H1 (cell line): Measurements from ENCODE around the gene PCNX3.

ENCODE experiments used
- CTCF ChIP-seq, 3 experiments: IDR thresholded peaks; 1 replicate in 2 of 3; 2 replicates in 1 of 3; pipeline versions ENCODE4 v1.5.1 to v1.6.1; 2011; ENCODE audit warnings: low read length in 3 of 3, mild to moderate bottlenecking in 3 of 3, inconsistent platforms in 2 of 3, low read depth in 1 of 3, moderate library complexity in 1 of 3; ENCODE audit not compliant: insufficient read depth in 1 of 3; ENCODE audit errors: control extremely low read depth in 1 of 3
- SRF ChIP-seq: IDR thresholded peaks from 2 replicates; pipeline ENCODE4 v1.6.1; 2011; ENCODE audit warnings: mild to moderate bottlenecking, low read depth, low read length, moderate library complexity
- TCF12 ChIP-seq: IDR thresholded peaks from 2 replicates; pipeline ENCODE4 v1.6.1; 2011; ENCODE audit warnings: low read depth, mild to moderate bottlenecking, low read length

GRCh38 chr11:65618763-65619162, 3.2 kb downstream of the PCNX3 start:
- TF ChIP-seq TCF12 = no peak
- no peak for TF ChIP-seq SRF
- no peak for TF ChIP-seq CTCF (IDR thresholded peaks at IDR 0.05; ENCODE audit: control extremely low read depth in 1 of 3, insufficient read depth in 1 of 3, low read depth in 1 of 3, low read length in 3 of 3)
